Umbilical cord (tissue), 2 donors: ENCODE data around the gene TTC13. TPM values are rescaled to one million over a fixed set of nuclear protein-coding genes. Genes with fewer than 3 reads are reported as not detected.

ENCODE experiments used
- DNase-seq: peaks from one replicate; pipeline ENCODE4 v3.0.0-alpha.2; 2015; ENCODE audit warnings: low spot score
- total RNA-seq: library from RNA; depleted of rRNA; stranded (reverse); fragments of >200 nt; gene quantifications from one replicate; pipeline ENCODE4 v1.2.3, GENCODE V29; 2014; ENCODE audit warnings: low replicate concordance; ENCODE audit not compliant: insufficient read depth

The TTC13 gene
- total RNA-seq, 1 donor from 2014 or later = 4.8 TPM

- DNase-seq = no peak
Observed at GRCh38 chr1:230907472-230908205, 71.0 kb downstream of the TTC13 start.

GRCh38 chr1:230906226-230906625 lies 72.4 kb downstream of the TTC13 start:
- DNase-seq = no peak

- DNase-seq = no peak
Observed at GRCh38 chr1:230905733-230906132, 72.9 kb downstream of the TTC13 start.

GRCh38 chr1:230902349-230902923 lies 76.2 kb downstream of the TTC13 start:
- no peak for DNase-seq

GRCh38 chr1:230901671-230902070 lies 77.0 kb downstream of the TTC13 start:
- peak; percentile 33 for DNase-seq

- DNase-seq = no peak
Observed at GRCh38 chr1:230900984-230901383, 77.7 kb downstream of the TTC13 start.

GRCh38 chr1:230899841-230900251 lies 78.8 kb downstream of the TTC13 start:
- peak; percentile 81 for DNase-seq

- no peak for DNase-seq
Observed at GRCh38 chr1:230898748-230899147, 79.9 kb downstream of the TTC13 start.

GRCh38 chr1:230898144-230898543 lies 80.5 kb downstream of the TTC13 start:
- no peak for DNase-seq

- DNase-seq = peak; percentile 48
Observed at GRCh38 chr1:230896779-230897178, 81.9 kb downstream of the TTC13 start.

- DNase-seq = no peak
Observed at GRCh38 chr1:230895452-230895851, 83.2 kb downstream of the TTC13 start.

GRCh38 chr1:230894664-230895063 lies 84.0 kb downstream of the TTC13 start:
- DNase-seq = no peak

- no peak for DNase-seq
Observed at GRCh38 chr1:230894032-230894431, 84.6 kb downstream of the TTC13 start.

- no peak for DNase-seq
Observed at GRCh38 chr1:230892018-230892491, 86.6 kb downstream of the TTC13 start.

GRCh38 chr1:230891413-230891812 lies 87.2 kb downstream of the TTC13 start:
- DNase-seq = peak; percentile 32

- DNase-seq = no peak
Observed at GRCh38 chr1:230884646-230885045, 94.0 kb downstream of the TTC13 start.

- no peak for DNase-seq
Observed at GRCh38 chr1:230883967-230884366, 94.7 kb downstream of the TTC13 start.

GRCh38 chr1:230879778-230880177 lies 98.9 kb downstream of the TTC13 start:
- DNase-seq = no peak

GRCh38 chr1:230878591-230878990 lies 100.1 kb downstream of the TTC13 start:
- peak; percentile 69 for DNase-seq

GRCh38 chr1:230877924-230878590 lies 100.6 kb downstream of the TTC13 start:
- DNase-seq = no peak

- DNase-seq = no peak
Observed at GRCh38 chr1:230877146-230877923, 101.3 kb downstream of the TTC13 start.

- no peak for DNase-seq
Observed at GRCh38 chr1:230876660-230877059, 102.0 kb downstream of the TTC13 start.
